ENCODE results near the gene NRN1L.

NRN1L gene

DNA sequence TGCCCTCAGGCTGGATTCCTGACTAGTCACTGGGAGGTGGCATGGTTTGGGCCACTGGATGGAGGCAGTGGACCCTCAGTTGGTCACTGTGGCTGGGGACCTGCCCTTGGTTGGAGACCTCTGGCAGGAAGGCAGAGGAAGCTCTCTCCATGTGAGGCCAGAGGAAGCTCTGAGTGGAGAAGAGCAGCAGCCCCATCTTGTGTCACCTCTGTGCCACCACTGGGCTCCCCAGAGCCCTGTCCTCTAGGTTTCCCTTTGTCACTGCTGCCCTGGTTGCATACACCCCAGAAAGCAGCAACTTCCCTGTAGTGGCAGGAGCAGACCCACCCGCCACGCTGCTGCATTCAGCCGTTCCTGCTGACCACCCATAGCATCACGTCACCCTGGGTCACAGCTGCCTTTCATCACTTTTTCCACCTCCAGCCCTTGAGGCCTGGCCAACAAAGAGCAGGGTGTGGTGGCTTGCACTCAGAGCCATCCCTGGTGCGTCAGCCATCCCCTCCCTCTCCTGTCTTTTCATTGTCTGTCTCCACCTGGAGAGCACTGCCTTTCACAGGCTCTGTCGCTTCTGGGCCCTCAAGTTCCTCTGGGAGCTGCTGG is 35.0 kb downstream of the NRN1L start:
- DNase-seq, result no peak

DNA sequence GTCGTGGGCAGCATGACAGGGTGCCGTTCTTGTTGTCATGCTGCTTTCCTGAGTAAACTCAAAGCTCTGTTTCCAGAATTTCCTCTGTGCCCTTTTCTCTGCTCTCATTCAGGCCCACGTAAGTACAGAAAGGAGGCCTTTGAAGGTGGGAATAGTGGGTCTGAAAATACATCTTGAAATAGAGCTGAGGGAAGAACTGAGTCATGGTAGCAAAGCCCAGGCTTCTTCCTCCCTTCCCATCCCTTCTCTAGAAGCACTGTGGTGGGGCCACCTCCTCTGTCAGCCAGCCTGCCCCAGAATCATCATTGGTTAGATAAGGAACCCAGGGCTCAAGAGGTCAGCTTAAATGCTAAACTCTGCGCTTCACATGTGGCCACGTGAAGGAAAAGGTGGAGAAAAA is 37.5 kb downstream of the NRN1L start:
- DNase-seq, result no peak

DNA sequence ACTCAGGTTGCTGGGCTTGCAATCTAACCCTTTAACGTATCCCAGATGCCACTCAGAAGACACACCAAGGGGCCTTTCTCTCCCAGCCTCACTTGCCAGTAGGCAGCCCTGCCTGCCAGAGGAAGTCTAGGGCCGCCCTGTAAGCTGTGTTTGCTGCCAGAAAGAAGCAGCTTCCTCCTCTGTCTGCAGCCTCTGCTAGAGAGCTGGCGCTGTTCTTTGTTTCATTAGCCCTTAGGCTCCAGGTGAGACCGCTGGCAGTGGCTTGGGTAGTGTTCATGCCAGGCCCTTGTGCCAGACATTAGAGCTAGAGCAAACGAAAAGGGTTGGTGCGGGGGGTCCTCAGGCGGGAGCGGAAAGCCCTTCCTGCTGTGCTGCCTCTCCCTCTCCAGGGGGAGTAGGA is 38.1 kb downstream of the NRN1L start:
- no peak for DNase-seq

DNA sequence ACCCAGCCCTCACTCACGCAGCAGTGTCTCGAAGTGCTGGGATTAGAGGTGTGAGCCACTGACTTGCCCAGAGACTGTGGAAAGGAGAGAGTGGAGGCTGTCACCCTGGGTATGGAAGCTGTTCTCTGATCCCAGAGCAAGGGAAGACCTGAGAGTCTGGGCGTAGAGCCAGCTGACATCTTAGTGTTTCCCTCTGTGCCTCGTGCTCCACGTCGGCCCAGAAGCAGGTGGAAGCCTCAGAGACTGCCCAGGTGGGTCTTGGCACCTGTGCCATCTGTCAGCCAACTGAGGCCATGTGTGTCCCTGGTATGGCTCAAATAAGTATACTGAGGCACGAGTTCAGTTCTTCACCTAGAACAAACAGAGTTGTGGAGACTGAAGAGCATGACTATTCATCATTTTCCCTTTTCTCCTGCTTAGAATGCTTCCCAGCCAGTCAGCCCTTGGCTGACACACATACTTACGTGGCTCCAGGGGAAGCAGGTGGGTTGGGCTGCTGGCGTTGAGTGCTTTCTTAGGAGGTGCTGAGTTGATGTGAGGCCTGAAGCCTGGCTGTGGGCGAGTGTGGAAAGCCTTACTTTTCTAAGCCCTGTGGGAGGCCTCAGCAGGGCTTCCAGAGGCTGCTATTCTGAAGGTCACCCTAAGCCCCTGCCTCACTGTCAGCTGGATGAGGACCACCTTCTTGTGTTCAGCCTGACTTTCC is 38.9 kb downstream of the NRN1L start:
- DNase-seq, result no peak

DNA sequence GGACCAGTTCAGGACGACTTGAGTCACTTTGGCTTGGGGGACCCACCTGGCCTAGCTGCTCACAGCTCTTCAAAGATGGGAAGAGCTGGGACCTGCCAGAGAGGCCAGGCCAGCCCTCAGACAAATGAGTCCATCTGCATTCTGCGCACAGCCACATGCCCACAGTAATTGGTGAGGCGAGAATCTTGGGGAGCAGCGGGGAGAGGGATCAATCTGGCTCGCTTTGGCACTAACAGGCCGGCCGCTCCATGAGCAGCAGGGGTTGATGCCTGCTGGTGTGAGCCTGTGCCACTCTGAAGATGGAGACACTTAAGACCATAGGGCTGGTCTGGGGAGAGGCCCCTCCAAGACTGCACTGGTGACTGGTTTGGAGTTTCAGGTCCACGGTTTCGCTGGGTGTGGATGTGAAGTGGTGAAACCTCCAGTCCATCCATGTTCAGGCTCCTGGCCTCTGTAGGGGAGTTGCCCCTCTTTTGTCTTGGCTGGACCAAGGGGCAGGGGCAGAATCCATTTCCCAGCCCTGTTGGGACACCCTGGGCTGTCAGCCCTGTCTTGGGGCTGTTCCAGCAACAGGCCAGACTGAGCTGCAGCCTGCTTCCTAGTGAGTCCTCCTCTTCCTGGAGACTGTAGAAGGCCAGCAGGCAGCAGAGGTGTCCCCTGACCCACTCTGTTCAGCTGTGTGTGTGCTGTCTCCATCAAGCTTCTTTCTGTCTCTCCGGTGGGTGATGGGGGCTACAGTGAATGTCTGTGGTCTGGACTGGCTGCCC is 39.6 kb downstream of the NRN1L start:
- DNase-seq, result no peak

DNA sequence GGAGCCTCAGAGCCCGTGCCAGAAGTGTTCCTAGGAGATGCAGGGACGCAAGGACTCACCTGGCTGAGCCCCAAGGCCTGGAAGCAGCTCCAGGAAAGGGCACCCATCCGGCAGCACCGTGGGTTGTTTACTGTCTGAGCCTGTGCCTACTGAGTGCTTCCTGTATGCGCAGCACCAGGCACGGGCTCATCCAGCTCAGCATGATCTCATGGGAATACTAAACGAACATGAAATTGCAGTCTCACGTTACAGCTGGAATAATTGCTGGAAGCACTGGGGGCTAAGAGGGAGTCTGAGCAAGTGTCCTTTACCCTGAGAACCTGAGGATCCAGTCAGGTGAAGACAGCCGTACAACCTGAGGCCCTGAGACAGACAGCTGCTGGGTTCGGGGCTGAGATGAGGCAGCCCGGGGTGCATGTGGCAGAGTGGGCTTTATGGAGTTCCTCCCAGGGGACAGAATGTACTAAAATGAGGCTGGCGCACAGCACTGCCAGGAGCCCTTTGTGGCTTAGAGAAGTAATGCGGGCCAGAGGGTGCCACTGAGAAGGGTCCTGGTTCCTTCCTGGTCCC is 41.6 kb downstream of the NRN1L start:
- peak in 1 of 2 experiments; percentile 14 for DNase-seq

DNA sequence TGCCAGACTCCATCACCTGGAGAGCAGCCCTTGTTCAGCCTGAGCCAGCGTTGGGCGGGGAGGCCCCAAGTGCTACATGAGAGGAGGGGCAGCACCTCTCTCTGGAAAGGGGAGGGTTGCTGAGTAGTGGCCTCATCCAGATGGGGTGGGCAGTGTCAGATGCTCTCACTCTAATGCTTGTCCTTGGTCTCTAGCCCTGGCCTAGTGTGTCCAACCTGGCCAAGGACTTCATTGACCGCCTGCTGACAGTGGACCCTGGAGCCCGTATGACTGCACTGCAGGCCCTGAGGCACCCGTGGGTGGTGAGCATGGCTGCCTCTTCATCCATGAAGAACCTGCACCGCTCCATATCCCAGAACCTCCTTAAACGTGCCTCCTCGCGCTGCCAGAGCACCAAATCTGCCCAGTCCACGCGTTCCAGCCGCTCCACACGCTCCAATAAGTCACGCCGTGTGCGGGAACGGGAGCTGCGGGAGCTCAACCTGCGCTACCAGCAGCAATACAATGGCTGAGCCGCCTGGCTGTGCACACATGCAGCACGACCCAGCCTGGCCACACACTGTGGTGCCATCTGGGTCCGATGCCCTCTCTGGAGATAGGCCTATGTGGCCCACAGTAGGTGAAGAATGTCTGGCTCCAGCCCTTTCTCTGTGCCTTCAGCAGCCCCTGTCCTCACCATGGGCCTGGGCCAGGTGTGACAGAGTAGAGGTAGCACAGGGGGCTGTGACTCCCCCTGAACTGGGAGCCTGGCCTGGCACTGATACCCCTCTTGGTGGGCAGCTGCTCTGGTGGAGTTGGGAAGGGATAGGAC is 42.7 kb downstream of the NRN1L start:
- DNase-seq, result no peak

DNA sequence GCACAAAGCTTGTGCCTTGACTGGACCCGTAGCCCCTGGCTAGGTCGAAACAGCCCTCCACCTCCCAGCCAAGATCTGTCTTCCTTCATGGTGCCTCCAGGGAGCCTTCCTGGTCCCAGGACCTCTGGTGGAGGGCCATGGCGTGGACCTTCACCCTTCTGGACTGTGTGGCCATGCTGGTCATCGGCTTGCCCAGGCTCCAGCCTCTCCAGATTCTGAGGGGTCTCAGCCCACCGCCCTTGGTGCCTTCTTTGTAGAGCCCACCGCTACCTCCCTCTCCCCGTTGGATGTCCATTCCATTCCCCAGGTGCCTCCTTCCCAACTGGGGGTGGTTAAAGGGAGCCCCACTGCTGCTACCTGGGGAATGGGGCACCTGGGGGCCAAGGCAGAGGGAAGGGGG is 43.5 kb downstream of the NRN1L start:
- no peak for DNase-seq

DNA sequence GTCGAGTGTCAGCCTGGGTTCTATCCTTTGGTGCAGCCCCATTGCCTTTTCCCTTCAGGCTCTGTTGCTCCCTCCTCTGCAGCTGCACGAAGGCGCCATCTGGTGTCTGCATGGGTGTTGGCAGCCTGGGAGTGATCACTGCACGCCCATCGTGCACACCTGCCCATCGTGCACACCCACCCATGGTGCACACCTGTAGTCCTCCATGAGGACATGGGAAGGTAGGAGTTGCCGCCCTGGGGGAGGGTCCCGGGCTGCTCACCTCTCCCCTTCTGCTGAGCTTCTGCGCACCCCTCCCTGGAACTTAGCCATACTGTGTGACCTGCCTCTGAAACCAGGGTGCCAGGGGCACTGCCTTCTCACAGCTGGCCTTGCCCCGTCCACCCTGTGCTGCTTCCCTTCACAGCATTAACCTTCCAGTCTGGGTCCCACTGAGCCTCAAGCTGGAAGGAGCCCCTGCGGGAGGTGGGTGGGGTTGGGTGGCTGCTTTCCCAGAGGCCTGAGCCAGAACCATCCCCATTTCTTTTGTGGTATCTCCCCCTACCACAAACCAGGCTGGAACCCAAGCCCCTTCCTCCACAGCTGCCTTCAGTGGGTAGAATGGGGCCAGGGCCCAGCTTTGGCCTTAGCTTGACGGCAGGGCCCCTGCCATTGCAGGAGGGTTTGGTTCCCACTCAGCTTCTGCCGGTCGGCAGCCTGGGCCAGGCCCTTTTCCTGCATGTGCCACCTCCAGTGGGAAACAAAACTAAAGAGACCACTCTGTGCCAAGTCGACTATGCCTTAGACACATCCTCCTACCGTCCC is 44.1 kb downstream of the NRN1L start:
- DNase-seq, result peak in 1 of 2 experiments; percentile 41

DNA sequence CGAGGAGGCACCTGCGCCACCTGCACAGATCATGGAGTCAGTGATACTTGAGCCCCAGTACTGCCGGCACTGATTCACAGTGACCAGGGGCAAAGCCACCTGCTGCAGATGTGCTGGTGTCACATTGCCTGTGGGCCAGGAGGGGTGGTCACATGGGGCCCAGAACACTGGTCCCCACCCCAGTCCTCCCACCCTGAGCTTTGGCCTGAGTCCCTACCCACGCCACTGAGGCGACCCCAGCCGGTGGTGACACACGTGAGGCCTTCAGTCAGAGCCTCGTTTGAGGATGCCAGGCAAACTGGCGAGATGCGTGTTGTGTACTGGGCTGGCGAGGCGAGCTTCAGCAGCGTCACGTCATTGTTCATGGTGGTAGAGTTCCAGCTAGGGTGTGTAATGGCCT is 45.5 kb downstream of the NRN1L start:
- no peak for DNase-seq

DNA sequence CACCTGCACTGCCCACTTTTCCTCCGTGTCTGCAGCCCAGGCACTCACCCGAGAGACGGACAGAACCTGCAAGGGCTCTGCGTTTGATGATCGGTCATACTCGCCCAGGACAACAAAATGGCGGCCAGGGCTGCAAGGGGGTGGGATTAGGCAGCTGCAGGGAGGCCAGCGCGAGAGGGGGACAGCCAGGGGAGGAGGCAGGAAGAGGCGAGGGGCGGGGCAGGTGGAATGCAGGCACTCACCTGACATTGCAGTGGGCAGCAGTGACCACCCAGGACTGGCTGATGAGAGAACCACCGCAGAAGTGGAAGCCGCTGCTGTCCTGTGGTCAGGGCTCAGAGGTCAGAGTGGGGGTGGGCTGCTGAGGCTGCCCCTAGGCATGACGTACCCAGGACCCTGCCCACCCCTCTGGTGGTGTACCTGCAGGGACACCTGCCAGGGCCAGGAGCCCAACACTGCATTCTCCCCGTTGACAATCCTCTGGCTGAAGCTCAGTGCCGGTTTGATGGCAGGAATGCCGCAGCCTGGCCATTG is 46.1 kb downstream of the NRN1L start:
- DNase-seq, result no peak

DNA sequence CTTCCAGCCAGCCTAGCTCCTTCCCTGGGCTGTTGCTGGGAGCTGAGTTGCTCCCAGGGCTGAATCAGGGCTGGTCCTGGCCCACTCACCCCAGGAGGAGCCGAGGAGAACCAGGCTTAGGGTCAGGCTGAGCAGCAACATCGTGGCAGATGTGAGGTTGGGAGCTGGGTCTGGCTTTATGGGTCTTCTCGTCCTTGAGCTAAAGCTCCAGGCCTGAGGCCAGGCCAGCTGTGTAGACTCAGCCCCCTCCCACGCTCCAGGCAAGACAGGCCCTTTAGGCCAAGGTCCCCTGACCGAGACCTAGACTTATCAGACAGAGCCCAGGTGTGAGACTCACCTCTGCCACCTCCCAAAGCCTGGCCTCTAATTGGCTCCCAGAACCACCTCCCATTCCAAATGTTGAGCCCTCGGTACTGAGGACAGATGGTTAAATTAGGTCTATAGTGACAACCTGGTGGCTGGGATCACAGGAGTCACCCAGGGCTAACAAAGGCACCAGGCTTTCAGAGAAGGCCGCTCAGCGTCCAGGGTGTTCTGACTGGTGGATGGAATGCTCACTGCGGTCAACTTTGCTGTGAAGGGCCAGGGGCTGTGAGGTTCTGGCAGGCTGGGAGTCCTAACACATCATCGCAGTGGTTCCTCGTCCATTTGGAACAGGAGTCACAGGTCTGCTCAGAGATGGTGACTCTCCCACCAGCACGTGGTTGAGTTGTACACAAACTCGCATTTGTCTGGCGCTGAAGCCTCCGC is 47.2 kb downstream of the NRN1L start, which contains the start of gene CTRL:
Gene CTRL, minus strand, starts transcription at position 151 of the 750 bp plus-strand sequence. Its CDS starts 10 bp downstream, at position 141.
- no peak for DNase-seq

DNA sequence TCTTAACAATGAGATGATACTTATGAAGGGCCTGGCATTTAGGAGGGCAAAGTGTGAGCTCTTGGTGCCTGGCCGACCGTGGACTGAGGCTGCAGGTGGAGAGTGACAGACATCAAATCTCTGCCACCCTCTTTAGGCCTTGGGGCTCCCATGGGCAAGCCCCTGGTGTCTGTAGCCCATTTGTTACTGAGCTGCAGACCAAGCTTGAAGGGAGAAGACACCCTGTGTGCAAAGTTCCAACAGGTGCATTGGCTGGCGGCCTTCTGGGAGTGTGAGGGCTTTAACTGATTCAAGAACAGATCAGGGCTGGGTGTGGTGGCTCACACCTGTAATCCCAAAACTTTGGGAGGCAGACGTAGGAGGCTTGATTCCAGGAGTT is 47.8 kb downstream of the NRN1L start:
- no peak for DNase-seq

DNA sequence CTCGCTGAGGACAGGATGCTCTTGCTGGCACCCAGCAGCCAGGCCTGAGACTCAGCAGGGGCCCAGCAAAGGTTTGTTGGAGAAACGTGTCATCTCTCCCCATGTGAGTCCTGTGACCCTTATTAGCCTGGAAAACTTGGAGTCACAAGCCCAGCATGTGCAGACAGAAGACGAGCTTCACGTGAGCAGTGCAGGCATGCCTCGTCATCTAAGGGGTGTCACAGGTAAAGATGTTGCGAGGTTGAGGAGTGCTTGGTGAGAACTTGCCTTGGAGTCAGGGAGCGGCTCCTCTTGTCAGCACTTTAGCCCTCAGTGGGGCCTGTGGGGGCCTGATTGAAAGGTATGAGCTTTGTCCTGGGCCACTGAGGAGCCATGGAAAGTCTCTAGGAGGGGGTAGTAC is 49.1 kb downstream of the NRN1L start:
- DNase-seq, result no peak

DNA sequence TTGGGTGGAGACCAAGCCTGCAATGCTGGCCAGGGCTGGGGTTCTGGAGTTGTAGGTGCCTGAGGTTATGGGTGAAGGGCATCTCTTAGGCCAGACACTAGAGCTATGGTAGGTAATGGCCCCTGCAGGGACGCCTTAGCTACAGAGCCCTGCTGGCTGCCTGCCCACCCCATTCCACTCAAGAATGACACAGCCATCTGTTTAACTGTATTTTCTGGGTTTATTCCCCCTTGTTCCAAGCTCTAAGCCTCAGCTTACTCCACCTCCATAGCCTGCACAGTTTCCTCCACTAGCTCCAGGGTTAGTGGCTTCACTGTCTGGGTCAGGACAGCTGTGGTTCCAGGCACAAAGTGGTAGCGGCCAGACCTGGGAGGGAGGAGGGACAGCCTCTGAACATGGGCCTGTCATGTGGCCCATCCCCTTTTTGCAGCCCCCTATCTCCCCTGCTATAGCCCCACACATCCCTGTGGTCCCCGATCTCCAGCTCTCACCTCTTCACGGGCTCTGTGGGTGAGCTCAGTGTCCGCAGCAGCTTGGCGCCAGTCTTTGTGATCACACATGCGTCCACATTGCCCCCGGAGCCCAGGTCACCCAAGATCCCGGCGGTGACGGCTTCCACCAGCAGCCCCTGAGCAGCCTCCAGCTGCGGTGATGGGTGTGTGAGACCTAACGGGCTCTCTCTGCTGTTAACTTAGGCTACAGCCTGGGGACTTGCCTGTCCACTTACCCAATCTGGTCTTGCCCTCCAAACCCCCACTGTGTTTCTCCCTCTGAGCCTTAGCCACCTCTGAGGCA is 49.8 kb downstream of the NRN1L start:
- no peak for DNase-seq

DNA sequence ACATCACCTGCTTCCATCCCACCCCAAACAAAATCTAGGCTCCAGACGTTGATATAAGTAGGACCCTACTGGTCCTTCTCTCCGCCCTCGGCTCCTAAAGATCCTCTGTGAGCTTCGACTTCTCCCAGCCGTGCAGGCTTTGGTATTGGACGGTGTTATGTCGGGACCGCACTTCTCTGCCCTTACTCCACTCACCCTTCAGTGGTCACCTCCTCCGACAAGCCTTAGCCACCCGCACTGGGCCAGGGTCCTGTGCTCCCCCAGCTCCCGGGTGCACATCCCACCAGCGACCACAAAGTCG is 50.4 kb downstream of the NRN1L start:
- DNase-seq, result no peak

DNA sequence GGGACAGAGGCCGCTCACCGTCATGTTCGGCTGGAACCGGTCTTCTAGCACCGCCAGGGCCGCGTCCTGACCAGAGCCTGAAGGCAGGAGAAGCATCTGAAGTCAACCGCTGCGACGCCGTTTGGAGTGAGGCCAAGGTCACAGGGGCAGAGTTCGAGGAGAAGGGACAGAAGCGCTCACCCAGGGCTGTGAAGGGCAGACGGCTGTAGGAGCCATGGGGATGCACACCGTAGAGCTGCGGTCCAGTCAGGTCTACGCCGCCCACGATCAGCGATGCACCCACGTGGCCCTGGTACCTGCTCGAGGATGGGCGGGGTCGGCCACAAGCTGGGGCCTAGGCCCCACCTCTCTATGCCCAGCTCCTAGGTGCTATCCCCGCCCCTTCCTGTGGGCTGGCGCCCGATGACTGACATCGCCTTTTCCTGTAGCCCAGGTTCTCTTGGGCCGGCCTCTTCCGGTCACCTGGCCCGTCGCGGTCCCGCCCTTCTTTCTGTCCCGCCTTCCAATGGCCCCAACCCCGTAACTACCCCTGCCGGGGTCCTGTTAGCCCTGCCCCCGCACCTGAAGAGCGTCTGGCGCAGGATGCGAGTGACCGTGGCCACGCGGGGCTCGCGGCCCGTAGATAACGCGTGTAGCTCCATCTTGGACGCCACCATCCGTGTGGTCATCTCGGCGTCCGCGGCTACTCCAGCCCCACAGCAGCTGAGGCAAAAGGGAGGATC is 50.9 kb downstream of the NRN1L start:
- peak; percentile 88 to 96 for DNase-seq
